GM18505 (cell line): Measurements from ENCODE around the gene MEN1.

Source experiments
- ATAC-seq: cut with Tn5 transposase; IDR thresholded peaks from one replicate; pipeline ENCODE4 v1.9.1; 2021; ENCODE audit not compliant: unreplicated experiment
- POLR2A ChIP-seq: IDR thresholded peaks from 4 replicates; pipeline ENCODE4 v1.6.1; 2011; ENCODE audit warnings: borderline replicate concordance; ENCODE audit not compliant: insufficient read depth, insufficient read length; ENCODE audit errors: extremely low read depth

Gene MEN1

GRCh38 chr11:64778473-64779298 lies 31.7 kb downstream of the MEN1 start, which contains the start of gene SF1:
Gene SF1, minus strand, starts transcription at chr11:64778542. Its CDS starts 150 bp downstream, at chr11:64778392.
- peak; percentile 80 for TF ChIP-seq POLR2A

GRCh38 chr11:64778223-64778472 lies 32.2 kb downstream of the MEN1 start:
- peak; percentile 29 for ATAC-seq
- TF ChIP-seq POLR2A = no peak

More at GRCh38 chr11:64778473-64779298, 31.7 kb downstream of the MEN1 start, which contains the start of gene SF1:
- ATAC-seq = peak; percentile 66

GRCh38 chr11:64777449-64778222 lies 32.7 kb downstream of the MEN1 start:
- no peak for TF ChIP-seq POLR2A
- ATAC-seq = peak; percentile 29

- no peak for ATAC-seq
- TF ChIP-seq POLR2A = no peak
Observed at GRCh38 chr11:64776875-64777274, 33.5 kb downstream of the MEN1 start.

- TF ChIP-seq POLR2A = peak; percentile 4
- ATAC-seq = no peak
Observed at GRCh38 chr11:64776425-64776824, 33.9 kb downstream of the MEN1 start.

GRCh38 chr11:64774144-64774543 lies 36.2 kb downstream of the MEN1 start:
- no peak for TF ChIP-seq POLR2A
- ATAC-seq = no peak

GRCh38 chr11:64772303-64773018 lies 37.9 kb downstream of the MEN1 start:
- TF ChIP-seq POLR2A = no peak
- no peak for ATAC-seq

GRCh38 chr11:64771861-64772260 lies 38.5 kb downstream of the MEN1 start:
- ATAC-seq = no peak

GRCh38 chr11:64770120-64770519 lies 40.2 kb downstream of the MEN1 start:
- no peak for TF ChIP-seq POLR2A
- ATAC-seq = no peak

More at GRCh38 chr11:64771861-64772260, 38.5 kb downstream of the MEN1 start:
- no peak for TF ChIP-seq POLR2A

GRCh38 chr11:64769283-64769682 lies 41.1 kb downstream of the MEN1 start:
- ATAC-seq = no peak
- peak; percentile 35 for TF ChIP-seq POLR2A

GRCh38 chr11:64768300-64768694 lies 42.1 kb downstream of the MEN1 start:
- ATAC-seq = no peak

GRCh38 chr11:64767344-64768299 lies 42.7 kb downstream of the MEN1 start:
- no peak for TF ChIP-seq POLR2A
- ATAC-seq = no peak

More at GRCh38 chr11:64768300-64768694, 42.1 kb downstream of the MEN1 start:
- TF ChIP-seq POLR2A = no peak
